K562 (cell line): ENCODE data around the gene SRGAP3. TPM values are rescaled to one million over a fixed set of nuclear protein-coding genes. Genes with fewer than 3 reads are reported as not detected.

Source experiments
- CBX2 ChIP-seq: fragments of 200-600 bp; sonication (generic); IDR thresholded peaks from one replicate; pipeline ENCODE4 v1.6.1; 2012; ENCODE audit warnings: mild to moderate bottlenecking, low read length, inconsistent platforms; ENCODE audit not compliant: insufficient read depth, poor library complexity, severe bottlenecking
- GATA2 ChIP-seq: sonication (generic); formaldehyde crosslinking; IDR thresholded peaks from 2 replicates; pipeline ENCODE4 v1.4.0; 2020; ENCODE audit warnings: mild to moderate bottlenecking, missing genetic modification reagents
- HOXB6 ChIP-seq: fragments of 250-450 bp; sonication (Bioruptor Pico); IDR thresholded peaks from 2 replicates; pipeline ENCODE4 v1.5.1; 2022; ENCODE audit warnings: mild to moderate bottlenecking, borderline replicate concordance
- NCOR1 ChIP-seq: fragments of 450-650 bp; IDR thresholded peaks from 2 replicates; pipeline ENCODE4 v1.6.1; 2016; ENCODE audit warnings: mild to moderate bottlenecking, moderate library complexity
- SIN3A ChIP-seq, 2 experiments: fragments of 150-350 bp in 1 of 2; IDR thresholded peaks; 2 replicates each; pipeline ENCODE4 v1.6.1; 2011 to 2016; ENCODE audit warnings: borderline replicate concordance in 2 of 2, low read depth in 2 of 2, low read length in 2 of 2, mild to moderate bottlenecking in 2 of 2, moderate library complexity in 2 of 2; ENCODE audit not compliant: control insufficient read depth in 1 of 2
- SRSF3 ChIP-seq: fragments of 200-400 bp; formaldehyde crosslinking; IDR thresholded peaks from 2 replicates; pipeline ENCODE4 v1.6.1; 2016; ENCODE audit warnings: mild to moderate bottlenecking, low read length, moderate library complexity; ENCODE audit not compliant: insufficient read depth
- STAG1 ChIP-seq: sonication (generic); formaldehyde crosslinking; IDR thresholded peaks from 2 replicates; pipeline ENCODE4 v1.5.0; 2020; ENCODE audit warnings: missing genetic modification reagents, borderline replicate concordance
- TFAM ChIP-seq: fragments of 250-450 bp; sonication (Bioruptor Pico); conservative IDR thresholded peaks from 2 replicates; pipeline ENCODE4 v1.5.0; 2021; ENCODE audit warnings: mild to moderate bottlenecking, moderate library complexity
- XRCC3 ChIP-seq: fragments of 450-650 bp; IDR thresholded peaks from 2 replicates; pipeline ENCODE4 v1.6.1; 2017; ENCODE audit warnings: mild to moderate bottlenecking, moderate library complexity
- ZBTB17 ChIP-seq: fragments of 450-650 bp; formaldehyde crosslinking; IDR thresholded peaks from 2 replicates; pipeline ENCODE4 v1.4.0; 2020; ENCODE audit warnings: mild to moderate bottlenecking
- ZEB2 ChIP-seq: fragments of 450-650 bp; IDR thresholded peaks from 2 replicates; pipeline ENCODE4 v1.6.1; 2016
- ZNF184 ChIP-seq: sonication (generic); formaldehyde crosslinking; IDR thresholded peaks from 2 replicates; pipeline ENCODE4 v1.5.0; 2020; ENCODE audit warnings: missing genetic modification reagents
- ZNF311 ChIP-seq: fragments of 250-450 bp; sonication (Bioruptor Pico); IDR thresholded peaks from 2 replicates; pipeline ENCODE4 v1.4.0; 2020; ENCODE audit warnings: mild to moderate bottlenecking, moderate library complexity
- ZNF76 ChIP-seq: fragments of 250-450 bp; sonication (Bioruptor Pico); IDR thresholded peaks from 2 replicates; pipeline ENCODE4 v1.4.0; 2020; ENCODE audit warnings: mild to moderate bottlenecking, moderate library complexity, borderline replicate concordance
- polyA plus RNA-seq, 8 experiments: library from polyadenylated mRNA; depleted of rRNA in 4 of 8; stranded (reverse) in 5 of 8; unstranded in 3 of 8; fragments of >200 nt; fragmentation: Nextera tagmentation in 2 of 8; fragmentation: Illumina TruSeq in 1 of 8; extraction: Ambion mirVana in 2 of 8; extraction: Trizol in 1 of 8; gene quantifications; 2 replicates each; pipeline versions ENCODE4 v1.2.1 to v1.2.3, GENCODE V29; 2011 to 2014; ENCODE audit warnings: inconsistent platforms in 1 of 8, missing spikeins in 1 of 8
- total RNA-seq, 7 experiments: library from RNA; depleted of rRNA in 6 of 7; stranded (reverse); fragments of >200 nt in 6 of 7; fragmentation: Illumina TruSeq in 2 of 7; extraction: Trizol in 2 of 7; gene quantifications; 2 replicates each; pipeline versions ENCODE4 v1.2.1 to v1.2.3, GENCODE V29; 2011 to 2021; ENCODE audit warnings: low replicate concordance in 1 of 7
- TF ChIP-seq, protein P1 (sequence below): conservative IDR thresholded peaks from 2 replicates; pipeline ENCODE4 v1.6.1; 2011; ENCODE audit warnings: low read depth, mild to moderate bottlenecking, low read length; ENCODE audit not compliant: control insufficient read depth
- TF ChIP-seq, protein P2 (sequence below): fragments of 450-650 bp; IDR thresholded peaks from 2 replicates; pipeline ENCODE4 v1.6.1; 2018; ENCODE audit warnings: mild to moderate bottlenecking, low read depth; ENCODE audit not compliant: partially characterized antibody
- TF ChIP-seq, protein P3 (sequence below): fragments of 450-650 bp; IDR thresholded peaks from 2 replicates; pipeline ENCODE4 v1.6.1; 2017; ENCODE audit warnings: mild to moderate bottlenecking, moderate library complexity
- TF ChIP-seq, protein P4 (sequence below): fragments of 250-450 bp; sonication (Bioruptor Pico); IDR thresholded peaks from 2 replicates; pipeline ENCODE4 v1.8.0; 2022; ENCODE audit warnings: inconsistent platforms, mild to moderate bottlenecking, moderate library complexity, borderline replicate concordance
- TF ChIP-seq, protein P5 (sequence below): sonication (generic); formaldehyde crosslinking; IDR thresholded peaks from 2 replicates; pipeline ENCODE4 v1.8.1; 2022; ENCODE audit warnings: missing genetic modification reagents
- TF ChIP-seq, protein P6 (sequence below): fragments of 250-450 bp; sonication (Bioruptor Pico); IDR thresholded peaks from 2 replicates; pipeline ENCODE4 v1.6.1; 2021; ENCODE audit warnings: mild to moderate bottlenecking

SRGAP3 gene
- total and polyA plus RNA-seq, 9 of the 15 experiments (the other 6 are each of a cell fraction or from before 2014, with no cell fraction given), result 0.11 to 0.85 (median 0.35) TPM; not detected in 2

DNA sequence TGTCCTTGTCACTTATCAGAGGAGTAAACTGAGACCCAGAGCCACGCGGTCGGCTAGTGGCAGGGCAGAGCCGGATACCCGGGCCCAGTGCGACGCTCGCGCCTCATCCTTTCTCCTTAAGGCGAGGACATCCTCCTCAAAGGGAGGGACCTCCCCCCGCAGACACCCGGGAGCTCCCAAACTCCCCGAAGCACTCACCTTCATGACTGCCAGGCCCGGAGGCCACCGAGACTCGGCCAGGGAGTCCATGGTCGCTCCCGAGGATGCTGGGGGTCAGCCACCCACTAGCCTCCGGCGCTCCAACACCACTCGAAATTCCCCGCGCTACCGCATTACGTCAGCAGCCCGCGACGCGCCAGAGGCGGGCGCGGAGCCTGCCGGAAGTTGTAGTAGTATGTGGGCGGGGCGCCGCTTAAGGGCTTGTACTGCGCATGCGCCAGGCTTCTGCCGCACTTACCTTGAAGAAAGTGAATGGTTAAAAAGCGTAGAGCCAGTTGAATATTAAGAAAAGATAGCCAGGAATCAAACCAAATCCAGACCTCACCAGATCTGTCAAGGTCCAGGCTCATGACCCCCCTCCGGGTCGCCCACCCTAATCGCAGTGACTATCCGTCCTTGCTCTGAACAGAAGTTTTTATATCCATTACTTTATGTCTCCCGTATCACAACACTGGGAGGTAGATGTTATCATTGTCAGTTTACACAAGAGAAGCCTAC is 286.2 kb downstream of the SRGAP3 start, which contains the start of gene RAD18 (continued):
- TF ChIP-seq, protein P1, sequence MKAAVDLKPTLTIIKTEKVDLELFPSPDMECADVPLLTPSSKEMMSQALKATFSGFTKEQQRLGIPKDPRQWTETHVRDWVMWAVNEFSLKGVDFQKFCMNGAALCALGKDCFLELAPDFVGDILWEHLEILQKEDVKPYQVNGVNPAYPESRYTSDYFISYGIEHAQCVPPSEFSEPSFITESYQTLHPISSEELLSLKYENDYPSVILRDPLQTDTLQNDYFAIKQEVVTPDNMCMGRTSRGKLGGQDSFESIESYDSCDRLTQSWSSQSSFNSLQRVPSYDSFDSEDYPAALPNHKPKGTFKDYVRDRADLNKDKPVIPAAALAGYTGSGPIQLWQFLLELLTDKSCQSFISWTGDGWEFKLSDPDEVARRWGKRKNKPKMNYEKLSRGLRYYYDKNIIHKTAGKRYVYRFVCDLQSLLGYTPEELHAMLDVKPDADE, result peak; percentile 95
- TF ChIP-seq NCOR1, result no peak
- TF ChIP-seq ZNF76 (CRISPR knock-in tag), result no peak
- TF ChIP-seq, protein P2, sequence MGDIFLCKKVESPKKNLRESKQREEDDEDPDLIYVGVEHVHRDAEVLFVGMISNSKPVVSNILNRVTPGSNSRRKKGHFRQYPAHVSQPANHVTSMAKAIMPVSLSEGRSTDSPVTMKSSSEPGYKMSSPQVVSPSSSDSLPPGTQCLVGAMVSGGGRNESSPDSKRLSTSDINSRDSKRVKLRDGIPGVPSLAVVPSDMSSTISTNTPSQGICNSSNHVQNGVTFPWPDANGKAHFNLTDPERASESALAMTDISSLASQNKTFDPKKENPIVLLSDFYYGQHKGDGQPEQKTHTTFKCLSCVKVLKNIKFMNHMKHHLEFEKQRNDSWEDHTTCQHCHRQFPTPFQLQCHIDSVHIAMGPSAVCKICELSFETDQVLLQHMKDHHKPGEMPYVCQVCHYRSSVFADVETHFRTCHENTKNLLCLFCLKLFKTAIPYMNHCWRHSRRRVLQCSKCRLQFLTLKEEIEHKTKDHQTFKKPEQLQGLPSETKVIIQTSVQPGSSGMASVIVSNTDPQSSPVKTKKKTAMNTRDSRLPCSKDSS, result no peak
- peak; percentile 92 to 93; a peak in 3 of 4 replicates for TF ChIP-seq SIN3A (IDR thresholded peaks at IDR 0.05; ENCODE audit: borderline replicate concordance in 2 of 2, control insufficient read depth in 1 of 2, low read depth in 2 of 2, low read length in 2 of 2)
- no peak for TF ChIP-seq ZNF311 (CRISPR knock-in tag)
- no peak for TF ChIP-seq HOXB6 (CRISPR knock-in tag)
- TF ChIP-seq, protein P3, sequence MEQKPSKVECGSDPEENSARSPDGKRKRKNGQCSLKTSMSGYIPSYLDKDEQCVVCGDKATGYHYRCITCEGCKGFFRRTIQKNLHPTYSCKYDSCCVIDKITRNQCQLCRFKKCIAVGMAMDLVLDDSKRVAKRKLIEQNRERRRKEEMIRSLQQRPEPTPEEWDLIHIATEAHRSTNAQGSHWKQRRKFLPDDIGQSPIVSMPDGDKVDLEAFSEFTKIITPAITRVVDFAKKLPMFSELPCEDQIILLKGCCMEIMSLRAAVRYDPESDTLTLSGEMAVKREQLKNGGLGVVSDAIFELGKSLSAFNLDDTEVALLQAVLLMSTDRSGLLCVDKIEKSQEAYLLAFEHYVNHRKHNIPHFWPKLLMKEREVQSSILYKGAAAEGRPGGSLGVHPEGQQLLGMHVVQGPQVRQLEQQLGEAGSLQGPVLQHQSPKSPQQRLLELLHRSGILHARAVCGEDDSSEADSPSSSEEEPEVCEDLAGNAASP, result no peak
- TF ChIP-seq STAG1, result no peak
- TF ChIP-seq, protein P4, sequence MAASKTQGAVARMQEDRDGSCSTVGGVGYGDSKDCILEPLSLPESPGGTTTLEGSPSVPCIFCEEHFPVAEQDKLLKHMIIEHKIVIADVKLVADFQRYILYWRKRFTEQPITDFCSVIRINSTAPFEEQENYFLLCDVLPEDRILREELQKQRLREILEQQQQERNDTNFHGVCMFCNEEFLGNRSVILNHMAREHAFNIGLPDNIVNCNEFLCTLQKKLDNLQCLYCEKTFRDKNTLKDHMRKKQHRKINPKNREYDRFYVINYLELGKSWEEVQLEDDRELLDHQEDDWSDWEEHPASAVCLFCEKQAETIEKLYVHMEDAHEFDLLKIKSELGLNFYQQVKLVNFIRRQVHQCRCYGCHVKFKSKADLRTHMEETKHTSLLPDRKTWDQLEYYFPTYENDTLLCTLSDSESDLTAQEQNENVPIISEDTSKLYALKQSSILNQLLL (CRISPR knock-in tag), result no peak
- no peak for TF ChIP-seq CBX2
- no peak for TF ChIP-seq XRCC3
- TF ChIP-seq, protein P5, sequence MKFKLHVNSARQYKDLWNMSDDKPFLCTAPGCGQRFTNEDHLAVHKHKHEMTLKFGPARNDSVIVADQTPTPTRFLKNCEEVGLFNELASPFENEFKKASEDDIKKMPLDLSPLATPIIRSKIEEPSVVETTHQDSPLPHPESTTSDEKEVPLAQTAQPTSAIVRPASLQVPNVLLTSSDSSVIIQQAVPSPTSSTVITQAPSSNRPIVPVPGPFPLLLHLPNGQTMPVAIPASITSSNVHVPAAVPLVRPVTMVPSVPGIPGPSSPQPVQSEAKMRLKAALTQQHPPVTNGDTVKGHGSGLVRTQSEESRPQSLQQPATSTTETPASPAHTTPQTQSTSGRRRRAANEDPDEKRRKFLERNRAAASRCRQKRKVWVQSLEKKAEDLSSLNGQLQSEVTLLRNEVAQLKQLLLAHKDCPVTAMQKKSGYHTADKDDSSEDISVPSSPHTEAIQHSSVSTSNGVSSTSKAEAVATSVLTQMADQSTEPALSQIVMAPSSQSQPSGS (CRISPR knock-in tag), result no peak
- no peak for TF ChIP-seq GATA2
- TF ChIP-seq ZEB2, result peak; percentile 74
- TF ChIP-seq ZBTB17, result 0 out of 2 replicates have a peak, but pooled peaks have one; percentile 72
- TF ChIP-seq, protein P6, sequence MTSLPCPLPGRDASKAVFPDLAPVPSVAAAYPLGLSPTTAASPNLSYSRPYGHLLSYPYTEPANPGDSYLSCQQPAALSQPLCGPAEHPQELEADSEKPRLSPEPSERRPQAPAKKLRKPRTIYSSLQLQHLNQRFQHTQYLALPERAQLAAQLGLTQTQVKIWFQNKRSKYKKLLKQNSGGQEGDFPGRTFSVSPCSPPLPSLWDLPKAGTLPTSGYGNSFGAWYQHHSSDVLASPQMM (CRISPR knock-in tag), result no peak
- no peak for TF ChIP-seq TFAM (CRISPR knock-in tag)
- no peak for TF ChIP-seq ZNF184 (CRISPR knock-in tag)
- no peak for TF ChIP-seq SRSF3
